DLD1 (cell line): ENCODE measurements around the gene AKT3.
"Not testable (repeated sequence)": the region's sequence is repeated elsewhere in the genome, so short reads cannot be mapped to it uniquely, and the experiment has no call there.

Source experiments
- in situ Hi-C: cut with HindIII; loops from 2 replicates; pipeline ENCODE4 v1.10.0; 2017; ENCODE audit warnings: low sequenced_read_pairs

AKT3 gene

GRCh38 chr1:243712941-243713340, 137.1 kb downstream of the AKT3 start:
- in situ Hi-C loops, result no loop called here

GRCh38 chr1:243712242-243712641, 137.8 kb downstream of the AKT3 start:
- in situ Hi-C loops, result no loop called here

- in situ Hi-C loops, result no loop called here
These were observed 139.6 kb downstream of the AKT3 start for GRCh38 chr1:243710467-243710866.

- in situ Hi-C loops, result no loop called here
These were observed 141.8 kb downstream of the AKT3 start for GRCh38 chr1:243708210-243708609.

DNA sequence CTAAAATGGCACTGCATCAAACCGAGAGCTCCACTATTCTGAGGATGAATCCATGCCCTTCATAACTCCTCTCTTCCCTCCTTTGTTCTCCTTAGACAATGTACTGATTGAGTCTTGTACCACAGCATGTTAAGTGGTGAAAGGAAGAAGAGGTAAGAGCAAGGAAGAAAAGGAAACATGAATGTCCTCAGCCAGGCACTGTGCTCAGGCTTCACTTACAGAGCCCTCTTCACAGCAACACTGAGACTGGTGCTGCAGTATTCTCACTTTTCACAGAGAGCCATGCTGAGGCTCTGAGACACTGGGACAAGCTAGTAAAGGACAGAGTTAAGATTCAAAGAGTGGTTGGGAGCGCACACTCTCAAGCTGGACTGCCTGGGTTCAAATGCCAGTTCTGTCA, 143.5 kb downstream of the AKT3 start:
- in situ Hi-C loops, result no loop called here

- in situ Hi-C loops, result no loop called here
These were observed 144.5 kb downstream of the AKT3 start for GRCh38 chr1:243705585-243705984.

DNA sequence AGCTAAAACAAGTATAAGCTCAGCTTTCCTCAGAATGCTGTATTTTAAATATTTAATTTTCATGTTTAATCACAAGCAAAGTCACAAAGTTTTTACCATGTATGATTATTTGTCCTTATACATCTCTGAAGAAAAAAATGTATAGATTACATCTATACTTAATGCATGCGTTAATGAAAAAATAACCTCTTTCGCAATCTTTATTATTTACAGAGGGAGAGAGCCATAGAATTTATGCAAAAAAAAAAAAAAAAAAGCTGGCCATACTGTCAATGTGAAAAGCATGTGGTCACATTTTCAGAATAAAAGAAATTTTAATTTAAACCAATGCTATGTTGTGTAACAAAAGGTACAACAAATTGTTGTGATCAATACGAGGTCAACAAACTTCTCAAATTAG, 148.2 kb downstream of the AKT3 start:
- in situ Hi-C loops, result no loop called here

DNA sequence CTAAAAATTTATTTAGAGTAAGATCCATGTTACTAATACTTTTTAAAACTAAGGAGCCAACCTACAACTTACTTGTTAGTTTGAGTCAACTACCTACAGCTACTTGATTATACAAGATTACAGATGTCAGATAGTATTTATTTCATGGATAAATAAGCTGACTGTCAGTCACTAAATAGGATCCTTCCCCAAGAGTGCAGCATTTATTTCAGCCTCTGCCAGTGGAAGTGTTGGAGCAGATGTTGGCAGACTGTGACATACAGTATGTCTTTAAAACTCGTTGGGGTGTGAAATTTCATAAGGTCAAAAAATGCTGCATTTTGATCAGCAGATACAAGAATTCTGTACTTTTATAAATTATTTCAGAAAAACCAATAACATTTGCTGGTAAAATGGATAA, 156.2 kb downstream of the AKT3 start:
- in situ Hi-C loops, result no loop called here

GRCh38 chr1:243686159-243686558, 163.9 kb downstream of the AKT3 start:
- in situ Hi-C loops, result no loop called here

DNA sequence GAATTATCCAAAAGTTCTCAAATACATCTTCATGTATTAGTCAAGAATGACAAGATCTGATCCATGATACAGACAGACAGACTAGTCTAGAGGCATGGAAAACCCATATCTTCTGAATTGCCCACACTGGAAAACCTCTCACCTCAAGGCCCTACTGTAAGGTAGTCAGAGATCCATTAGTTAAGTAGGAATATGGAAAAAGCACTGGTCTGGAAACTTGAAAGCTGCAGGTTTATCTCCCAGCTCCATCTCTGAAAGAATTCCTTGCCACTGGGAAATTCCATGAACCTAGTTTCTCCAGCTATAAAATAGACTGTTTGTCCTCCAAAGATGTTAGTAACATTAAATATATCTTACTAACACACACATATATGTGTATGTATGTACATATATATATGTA, 169.2 kb downstream of the AKT3 start:
- in situ Hi-C loops, result no loop called here

DNA sequence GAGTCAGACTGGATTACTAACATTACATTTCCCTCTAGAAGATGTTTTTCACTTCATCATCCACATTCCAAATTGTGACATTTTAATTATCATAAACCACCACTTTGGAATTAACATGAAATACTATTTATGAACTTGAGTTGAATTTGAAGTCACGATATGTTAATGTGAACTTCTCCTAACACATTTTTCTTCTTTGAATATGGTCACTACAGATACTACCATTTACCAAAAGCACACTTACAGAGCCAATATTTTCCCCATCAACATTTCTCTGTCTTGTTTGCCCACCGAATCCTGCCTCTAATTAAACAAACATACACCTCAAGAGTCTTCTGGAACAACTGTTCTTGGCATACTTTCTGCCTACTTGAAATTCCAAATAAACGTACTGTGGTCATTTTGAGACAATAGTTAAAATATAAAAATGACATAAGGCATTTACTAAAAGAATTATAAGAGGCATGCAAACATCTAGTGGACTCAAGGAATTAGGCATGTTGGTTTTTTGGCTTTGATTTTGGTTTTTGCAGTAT, 177.4 kb downstream of the AKT3 start:
- in situ Hi-C loops, result no loop called here

DNA sequence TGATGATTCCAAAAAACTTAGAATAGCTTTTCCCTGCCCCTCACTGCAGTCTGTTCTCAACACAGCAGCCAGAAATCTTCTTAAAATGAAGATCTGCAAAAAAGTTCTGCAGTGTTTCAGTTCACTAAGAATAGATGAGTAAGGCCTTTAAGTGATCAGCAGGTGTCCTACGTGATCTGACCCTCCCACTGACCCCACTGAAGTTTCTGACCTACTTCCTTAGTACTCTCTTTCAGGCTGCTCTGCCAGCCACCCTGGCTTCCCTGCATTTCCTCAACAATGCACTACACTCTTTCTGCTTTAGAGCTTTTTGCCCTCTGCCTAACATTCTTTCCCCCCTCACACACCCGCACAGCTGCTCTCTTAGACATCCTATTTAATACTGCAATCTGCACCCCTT, 182.5 kb downstream of the AKT3 start:
- in situ Hi-C loops, result no loop called here

DNA sequence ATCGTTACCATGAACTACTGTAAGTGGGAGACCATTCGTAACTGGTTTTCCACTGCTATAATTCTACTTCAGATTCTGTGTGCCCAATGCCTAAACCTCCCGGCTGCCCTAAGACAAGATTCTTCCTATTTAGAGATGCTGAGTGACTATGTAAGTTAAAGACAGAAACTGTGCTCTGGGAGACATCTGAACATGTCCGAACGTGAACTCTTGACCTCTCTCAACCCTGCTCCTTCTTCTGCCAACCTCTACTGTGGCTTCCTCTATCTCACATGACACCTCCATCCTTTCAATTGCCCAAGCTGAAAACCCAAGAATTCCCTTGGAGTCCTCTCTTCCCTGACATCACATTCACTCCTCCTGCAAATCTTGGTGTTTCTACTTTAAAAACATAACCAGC, 182.9 kb downstream of the AKT3 start:
- in situ Hi-C loops, result no loop called here

DNA sequence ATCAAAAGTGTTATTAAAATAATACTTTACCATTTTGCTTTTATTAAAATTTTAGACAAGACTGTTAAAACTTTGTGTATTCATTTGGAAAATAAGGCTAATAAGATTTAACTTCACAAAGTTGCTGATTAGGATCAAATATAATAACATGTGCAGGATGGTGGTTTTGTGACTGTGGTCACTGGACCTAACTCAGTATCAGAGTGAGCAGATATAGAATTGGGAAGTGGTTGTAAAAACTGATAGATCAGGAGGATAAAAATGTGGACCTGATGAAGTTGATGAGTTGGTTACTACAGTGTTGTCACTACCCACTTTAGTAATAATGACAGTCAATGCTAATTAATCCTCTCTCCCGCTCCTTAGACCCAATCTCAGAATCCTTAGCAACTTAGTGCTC, 186.4 kb downstream of the AKT3 start:
- in situ Hi-C loops, result no loop called here

- in situ Hi-C loops, result not testable (repeated sequence)
These were observed 187.9 kb downstream of the AKT3 start for GRCh38 chr1:243662169-243662568.

GRCh38 chr1:243658594-243659105, 191.4 kb downstream of the AKT3 start:
- in situ Hi-C loops, result no loop called here

GRCh38 chr1:243657793-243658192, 192.2 kb downstream of the AKT3 start:
- in situ Hi-C loops, result no loop called here

DNA sequence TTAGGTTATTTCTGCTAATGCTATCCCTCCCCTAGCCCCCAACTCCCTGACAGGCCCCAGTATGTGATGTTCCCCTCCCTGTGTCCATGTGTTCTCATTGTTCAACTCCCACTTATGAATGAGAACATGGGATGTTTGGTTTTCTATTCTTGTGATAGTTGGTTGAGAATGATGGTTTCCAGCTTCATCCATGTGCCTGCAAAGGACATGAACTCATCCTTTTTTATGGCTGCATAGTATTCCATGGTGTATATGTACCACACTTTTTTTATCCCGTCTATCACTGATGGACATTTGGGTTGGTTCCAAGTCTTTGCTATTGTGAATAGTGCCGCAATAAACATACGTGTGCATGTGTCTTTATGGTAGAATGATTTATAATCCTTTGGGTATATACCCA, 200.5 kb downstream of the AKT3 start:
- in situ Hi-C loops, result not testable (repeated sequence)

DNA sequence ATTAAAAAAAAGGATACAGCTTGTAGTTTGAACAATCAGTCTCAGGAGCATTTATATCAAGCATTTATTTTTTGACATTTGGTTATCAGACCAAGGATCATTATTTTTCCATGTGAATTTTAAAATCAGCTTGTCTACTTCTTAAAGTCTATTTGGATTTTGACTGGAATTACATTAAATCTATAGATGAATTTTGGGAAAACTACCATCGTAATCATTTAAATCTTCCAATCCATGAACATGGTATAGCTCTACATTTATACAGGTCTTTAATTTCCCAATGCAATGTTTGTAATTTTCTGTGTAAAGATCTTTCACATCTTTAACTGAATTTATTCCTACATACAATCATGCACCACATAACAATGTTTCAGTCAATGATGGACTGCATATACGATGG, 203.2 kb downstream of the AKT3 start:
- in situ Hi-C loops, result no loop called here

- in situ Hi-C loops, result no loop called here
These were observed 204.8 kb downstream of the AKT3 start for GRCh38 chr1:243645281-243645680.

DNA sequence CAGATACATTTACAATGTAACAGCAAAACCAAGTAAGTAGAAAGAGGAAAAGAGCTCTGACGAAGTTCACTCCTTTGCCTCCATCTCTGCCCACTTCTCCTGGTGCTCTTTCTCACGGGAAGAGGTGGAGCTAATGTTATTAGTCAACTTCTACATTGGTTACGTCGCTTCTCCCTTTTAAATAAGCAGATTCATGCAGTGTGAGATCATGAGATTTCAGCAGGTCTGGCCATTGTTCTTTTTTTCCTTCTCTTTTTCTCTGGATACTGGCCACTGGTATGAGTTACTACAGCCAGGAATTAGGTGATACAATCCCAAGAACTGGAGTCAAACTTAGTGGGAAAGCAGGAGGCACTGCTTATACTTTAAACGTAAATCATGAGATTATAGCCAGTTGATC, 207.1 kb downstream of the AKT3 start:
- in situ Hi-C loops, result no loop called here

DNA sequence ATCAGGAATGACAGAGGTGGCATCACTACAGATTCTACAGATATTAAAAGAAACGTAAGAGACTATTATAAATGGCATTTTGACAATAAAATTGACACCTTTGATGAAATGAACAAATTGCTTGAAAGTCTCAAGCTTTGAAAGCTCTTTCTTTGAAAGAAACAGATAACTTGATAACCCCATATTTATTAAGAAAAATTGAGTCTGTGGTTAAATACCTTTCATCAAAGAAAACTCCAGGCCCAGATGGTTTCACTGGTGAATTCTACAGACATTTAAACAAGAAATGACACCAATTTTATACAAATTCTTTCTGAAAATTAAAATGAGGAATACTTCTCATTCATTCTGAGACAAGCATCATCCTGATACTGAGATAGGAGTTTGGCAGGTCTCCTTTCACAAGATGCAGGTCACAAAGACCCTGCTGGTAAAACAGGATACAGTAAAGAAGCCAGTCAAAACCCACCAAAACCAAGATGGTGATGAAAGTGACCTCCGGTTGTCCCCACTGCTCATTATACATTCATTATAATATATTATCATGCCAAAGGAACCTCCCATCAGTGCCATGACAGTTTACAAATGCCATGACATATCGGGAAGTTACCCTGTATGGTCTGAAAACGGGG, 210.9 kb downstream of the AKT3 start:
- in situ Hi-C loops, result no loop called here

DNA sequence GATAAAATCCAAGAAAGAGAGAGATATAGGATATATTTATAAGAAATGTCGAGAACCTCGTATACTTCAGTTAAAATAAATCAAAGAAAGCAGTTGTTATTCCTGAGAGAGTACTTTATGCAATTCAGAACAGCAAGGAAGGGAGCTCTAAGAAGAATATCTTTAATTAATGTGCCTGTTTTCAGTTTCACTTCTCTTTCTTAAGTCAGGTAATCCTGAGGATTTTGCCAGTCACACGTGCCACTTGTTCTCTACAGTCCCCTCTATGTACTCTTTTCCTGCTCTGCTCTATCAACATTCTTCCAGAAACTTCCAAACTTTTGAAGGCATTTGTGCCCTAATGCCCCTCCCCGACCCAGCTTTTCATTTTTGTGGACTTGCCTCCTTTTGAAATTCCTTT, 211.9 kb downstream of the AKT3 start:
- in situ Hi-C loops, result no loop called here
